Chondrocyte (in vitro differentiated cells): ENCODE measurements around the gene UNC13C. TPM values are rescaled to one million over a fixed set of nuclear protein-coding genes. Genes with fewer than 3 reads are reported as not detected.

ENCODE experiments used
- DNase-seq: peaks from one replicate; pipeline ENCODE4 v3.0.0; 2021; ENCODE audit warnings: mixed read lengths, low spot score
- H3K27ac Mint-ChIP-seq: one replicate; pipeline ENCODE4 v1.8.0; 2021; ENCODE audit warnings: mild to moderate bottlenecking, moderate library complexity, mixed read lengths; ENCODE audit not compliant: unreplicated experiment
- H3K27me3 Mint-ChIP-seq: 2 replicates; pipeline ENCODE4 v1.8.0; 2021; ENCODE audit warnings: low read depth, mixed read lengths
- H3K36me3 Mint-ChIP-seq: 2 replicates; pipeline ENCODE4 v1.8.0; 2021; ENCODE audit warnings: low read depth, mixed read lengths
- H3K4me1 Mint-ChIP-seq: 2 replicates; pipeline ENCODE4 v1.8.0; 2021; ENCODE audit warnings: low read depth, mild to moderate bottlenecking, mixed read lengths
- H3K4me3 Mint-ChIP-seq: one replicate; pipeline ENCODE4 v1.8.0; 2021; ENCODE audit warnings: mild to moderate bottlenecking, moderate library complexity, mixed read lengths; ENCODE audit not compliant: unreplicated experiment
- H3K9me3 Mint-ChIP-seq: 2 replicates; pipeline ENCODE4 v1.8.0; 2021; ENCODE audit warnings: low read depth, mixed read lengths
- CTCF ChIP-seq: fragments of 200-600 bp; sonication (generic); IDR thresholded peaks from 2 replicates; pipeline ENCODE4 v1.5.0; 2021; ENCODE audit warnings: antibody characterized with exemption, mild to moderate bottlenecking, moderate library complexity
- total RNA-seq: library from RNA; stranded (reverse); gene quantifications from 3 replicates; pipeline ENCODE4 v1.2.1, GENCODE V29; 2021

The UNC13C gene
- total RNA-seq, 1 donor from 2014 or later: 0.15 TPM

- TF ChIP-seq CTCF: no peak
- no peak overlapping the region for H3K4me3 Mint-ChIP-seq
- peaks cover 7% of the 10 kb centered on the region for H3K4me1 Mint-ChIP-seq
- DNase-seq: no peak
- no peak overlapping the region for H3K27ac Mint-ChIP-seq
- H3K27me3 Mint-ChIP-seq: no peaks in the 10 kb centered on the region
- H3K36me3 Mint-ChIP-seq: no peaks in the 10 kb centered on the region
- no peaks in the 10 kb centered on the region for H3K9me3 Mint-ChIP-seq
Measured at GRCh38 chr15:54564166-54564565, 585.9 kb downstream of the UNC13C start.

GRCh38 chr15:54566654-54567053 lies 588.4 kb downstream of the UNC13C start:
- H3K36me3 Mint-ChIP-seq: no peaks in the 10 kb centered on the region
- no peak for DNase-seq
- no peak for TF ChIP-seq CTCF
- no peak overlapping the region for H3K4me3 Mint-ChIP-seq
- peaks cover 7% of the 10 kb centered on the region for H3K4me1 Mint-ChIP-seq
- no peaks in the 10 kb centered on the region for H3K9me3 Mint-ChIP-seq
- H3K27me3 Mint-ChIP-seq: no peaks in the 10 kb centered on the region
- H3K27ac Mint-ChIP-seq: no peak overlapping the region

- H3K9me3 Mint-ChIP-seq: no peaks in the 10 kb centered on the region
- TF ChIP-seq CTCF: no peak
Measured at GRCh38 chr15:54567408-54568035, 589.3 kb downstream of the UNC13C start.

GRCh38 chr15:54568381-54568780 lies 590.1 kb downstream of the UNC13C start:
- no peak for TF ChIP-seq CTCF
- Mint-ChIP-seq H3K27ac (no peak overlapping the region), H3K4me1 (peaks cover 7% of the 10 kb centered on the region), H3K9me3 (no peaks in the 10 kb centered on the region), H3K27me3 (no peaks in the 10 kb centered on the region), H3K4me3 (no peak overlapping the region), H3K36me3 (no peaks in the 10 kb centered on the region)
- no peak for DNase-seq

More at GRCh38 chr15:54567408-54568035, 589.3 kb downstream of the UNC13C start:
- no peak for DNase-seq
- Mint-ChIP-seq H3K36me3 (no peaks in the 10 kb centered on the region), H3K27ac (no peak overlapping the region), H3K4me1 (peaks cover 7% of the 10 kb centered on the region), H3K27me3 (no peaks in the 10 kb centered on the region), H3K4me3 (no peak overlapping the region)

GRCh38 chr15:54571576-54571975 lies 593.3 kb downstream of the UNC13C start:
- Mint-ChIP-seq H3K27me3 (peaks cover 4% of the 10 kb centered on the region), H3K9me3 (no peaks in the 10 kb centered on the region), H3K27ac (no peak overlapping the region), H3K4me1 (peaks cover 3% of the 10 kb centered on the region), H3K36me3 (no peaks in the 10 kb centered on the region), H3K4me3 (no peak overlapping the region)
- no peak for TF ChIP-seq CTCF
- no peak for DNase-seq
